GM10847 (cell line): ENCODE results near the gene RBFOX1.

ENCODE experiments used
- POLR2A ChIP-seq: IDR thresholded peaks from 2 replicates; pipeline ENCODE4 v1.6.1; 2011; ENCODE audit not compliant: insufficient read length; ENCODE audit errors: extremely low read depth

RBFOX1 gene

DNA sequence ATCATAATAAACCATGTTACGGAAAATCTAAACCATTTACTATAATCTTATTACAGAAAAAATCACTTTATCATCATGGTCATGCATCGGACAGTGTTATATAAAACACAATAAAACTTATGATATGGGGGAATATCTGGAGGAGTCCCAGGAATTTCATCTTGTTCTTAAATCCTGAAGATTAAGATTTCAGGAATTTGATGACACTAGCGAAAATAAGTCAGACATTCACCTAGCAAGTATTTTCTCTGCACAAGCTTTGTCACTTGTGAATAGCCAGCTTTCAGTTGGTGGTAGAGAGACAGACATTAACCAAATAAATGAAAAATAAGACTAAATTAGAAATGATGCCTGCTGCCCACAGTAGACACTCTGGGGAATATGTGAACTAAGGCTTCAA, 410.0 kb downstream of the RBFOX1 start:
- no peak for TF ChIP-seq POLR2A

DNA sequence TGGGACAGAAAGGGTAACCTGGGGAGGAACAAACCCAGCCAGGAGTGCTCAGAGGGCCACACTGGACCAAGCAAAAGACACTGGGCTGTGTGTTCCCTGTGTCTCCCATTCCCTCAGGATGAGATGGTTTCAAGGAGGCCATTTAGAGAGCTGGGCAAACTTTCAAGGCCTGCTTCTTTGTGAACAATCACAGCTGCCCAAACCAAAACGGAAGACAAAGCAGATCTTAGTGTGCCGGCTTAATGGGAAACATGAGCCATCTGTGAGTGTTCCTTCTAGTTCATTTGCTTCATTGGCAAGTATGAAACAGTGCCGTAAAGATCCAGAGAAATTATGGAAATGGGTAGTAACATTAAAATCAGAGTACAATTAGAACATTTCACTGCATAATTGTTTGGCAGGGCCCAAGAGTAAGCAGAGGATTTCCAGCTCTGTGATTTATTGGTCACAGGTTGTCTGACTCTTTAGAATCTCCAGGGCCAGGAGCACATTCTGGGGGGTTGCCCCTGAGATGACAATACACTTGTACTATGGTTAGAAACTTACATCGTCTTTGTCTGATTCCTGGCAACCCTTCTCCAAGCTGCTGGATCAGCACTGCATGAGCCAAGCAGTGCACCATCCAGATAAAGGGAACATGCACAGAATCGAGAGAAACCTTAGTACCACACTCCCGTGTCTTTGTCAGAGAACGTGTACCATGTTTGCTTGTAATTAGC, 412.1 kb downstream of the RBFOX1 start:
- TF ChIP-seq POLR2A: no peak

DNA sequence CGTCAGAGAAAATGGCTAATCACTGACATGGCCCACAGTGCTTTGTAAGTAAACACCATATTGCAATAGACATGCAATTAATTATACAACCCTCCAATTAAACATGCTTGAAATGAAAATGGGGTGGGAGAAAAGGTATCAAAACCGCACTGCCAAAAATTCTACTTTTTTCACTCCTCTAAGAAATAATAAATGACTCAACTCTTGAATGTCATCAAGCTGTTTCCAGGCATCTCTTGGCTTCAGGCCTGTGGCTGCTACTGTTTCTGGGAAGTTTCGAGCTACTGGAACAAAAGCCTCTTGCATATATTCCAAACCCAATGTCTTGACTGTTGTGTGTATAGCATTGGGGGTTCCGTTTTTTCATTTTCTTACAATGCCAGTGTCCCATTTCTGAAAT, 412.6 kb downstream of the RBFOX1 start:
- TF ChIP-seq POLR2A: no peak

DNA sequence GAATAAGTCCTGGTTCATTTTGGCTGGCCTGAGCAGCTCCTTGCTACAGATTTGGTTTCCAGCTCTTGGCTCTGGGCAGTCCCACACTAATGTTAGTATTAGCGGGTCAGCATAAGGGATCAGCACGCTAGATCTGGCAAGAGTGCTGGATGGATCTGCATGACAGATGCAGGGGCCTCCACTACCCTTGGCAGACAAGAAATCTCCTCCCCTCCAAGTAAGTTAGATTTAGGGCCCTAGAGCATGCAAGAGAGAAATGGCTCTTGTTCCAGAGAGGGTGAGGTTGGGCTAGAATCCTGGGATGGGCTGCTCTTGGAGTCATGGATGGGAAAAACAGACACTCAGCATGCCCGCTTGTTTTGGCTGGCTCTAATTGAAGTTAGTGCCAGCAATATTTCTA, 414.3 kb downstream of the RBFOX1 start:
- TF ChIP-seq POLR2A: no peak

DNA sequence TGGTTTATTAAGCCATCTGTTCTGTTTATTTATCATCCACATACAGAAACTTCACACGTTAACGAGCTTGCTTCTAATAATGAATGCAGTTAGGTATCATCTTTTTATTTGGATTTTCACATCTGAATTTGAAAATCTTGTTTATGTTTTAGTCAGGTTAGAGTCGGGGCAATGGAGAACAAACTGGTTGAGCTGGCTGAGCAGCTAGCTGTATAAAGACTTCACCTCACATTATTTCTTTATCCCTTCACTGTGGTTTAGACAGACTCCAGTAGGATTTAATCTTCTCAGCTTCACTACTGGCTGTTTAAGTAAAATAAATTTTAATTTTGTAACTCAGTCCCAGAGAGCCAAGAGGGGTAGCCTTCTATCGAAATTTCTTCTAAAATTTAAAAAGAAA, 415.9 kb downstream of the RBFOX1 start:
- no peak for TF ChIP-seq POLR2A

DNA sequence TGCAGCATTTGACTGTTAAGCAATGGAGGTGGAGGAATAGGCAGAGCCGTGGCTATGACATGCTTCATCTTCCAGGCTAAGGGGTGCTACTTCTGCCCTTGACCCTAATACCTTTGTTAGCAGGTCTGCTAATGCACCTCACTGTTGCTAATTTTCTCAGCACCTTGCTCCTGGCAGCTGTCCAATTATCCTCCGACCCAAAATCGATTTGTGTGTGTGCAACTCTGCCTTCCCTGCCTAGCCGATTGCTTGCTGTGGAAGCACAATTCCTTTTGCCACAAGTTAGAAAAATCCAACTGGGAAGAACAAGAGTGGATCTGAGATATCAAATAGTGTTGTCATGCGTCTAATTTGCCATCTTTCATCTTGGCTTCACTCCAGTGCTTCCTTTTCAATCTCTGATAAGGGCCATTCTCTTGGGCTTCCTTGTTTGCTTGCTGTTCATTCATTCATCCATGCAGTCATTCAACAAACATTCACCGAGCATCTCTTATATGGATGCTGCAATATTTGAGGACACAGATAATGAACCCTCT, 422.8 kb downstream of the RBFOX1 start:
- no peak for TF ChIP-seq POLR2A
